Smooth muscle cell (in vitro differentiated cells): ENCODE data around the gene MAP3K19. TPM values are rescaled to one million over a fixed set of nuclear protein-coding genes. Genes with fewer than 3 reads are reported as not detected.
"Not testable (repeated sequence)": the region's sequence is repeated elsewhere in the genome, so short reads cannot be mapped to it uniquely, and the experiment has no call there.

Experiments used
- DNase-seq: peaks from one replicate; lab custom pipeline; 2025; ENCODE audit not compliant: unreplicated experiment; lab: John Stamatoyannopoulos, UW
- H2AFZ ChIP-seq: fragments of 200-600 bp; sonication (generic); 2 replicates; pipeline ENCODE4 v1.6.0; 2016; ENCODE audit warnings: antibody characterized with exemption, low read depth, mild to moderate bottlenecking
- H3F3A ChIP-seq: fragments of 200-600 bp; sonication (generic); 2 replicates; pipeline ENCODE4 v1.6.0; 2017; ENCODE audit warnings: antibody characterized with exemption, low read depth
- H3K27ac ChIP-seq: fragments of 200-600 bp; sonication (generic); 2 replicates; pipeline ENCODE4 v1.5.1; 2016; ENCODE audit warnings: low read depth, mild to moderate bottlenecking
- H3K27me3 ChIP-seq: fragments of 200-600 bp; sonication (generic); 2 replicates; pipeline ENCODE4 v1.6.1; 2016; ENCODE audit warnings: low read depth, mild to moderate bottlenecking
- H3K36me3 ChIP-seq: fragments of 200-600 bp; sonication (generic); 2 replicates; pipeline ENCODE4 v1.5.1; 2016; ENCODE audit warnings: low read depth
- H3K4me1 ChIP-seq: fragments of 200-600 bp; sonication (generic); 2 replicates; pipeline ENCODE4 v1.5.1; 2016; ENCODE audit warnings: low read depth
- H3K4me2 ChIP-seq: fragments of 200-600 bp; sonication (generic); 2 replicates; pipeline ENCODE4 v1.6.0; 2016; ENCODE audit warnings: mild to moderate bottlenecking
- H3K4me3 ChIP-seq: fragments of 200-600 bp; sonication (generic); 2 replicates; pipeline ENCODE4 v1.5.1; 2016; ENCODE audit warnings: mild to moderate bottlenecking
- H3K79me2 ChIP-seq: fragments of 200-600 bp; sonication (generic); 2 replicates; pipeline ENCODE4 v1.6.0; 2016; ENCODE audit warnings: low read depth, mild to moderate bottlenecking
- H3K9ac ChIP-seq: fragments of 200-600 bp; sonication (generic); 2 replicates; pipeline ENCODE4 v1.6.0; 2016; ENCODE audit warnings: low read depth
- H3K9me3 ChIP-seq: fragments of 200-600 bp; sonication (generic); replicated peaks from 2 replicates; pipeline ENCODE4 v1.5.1; 2016; ENCODE audit warnings: low read depth
- H4K20me1 ChIP-seq: fragments of 200-600 bp; sonication (generic); 2 replicates; pipeline ENCODE4 v1.6.0; 2016; ENCODE audit warnings: low read depth
- CTCF ChIP-seq: fragments of 200-600 bp; sonication (generic); IDR thresholded peaks from 2 replicates; pipeline ENCODE4 v1.5.1; 2017; ENCODE audit warnings: borderline replicate concordance, mild to moderate bottlenecking, antibody characterized with exemption; ENCODE audit not compliant: insufficient read depth, poor library complexity, severe bottlenecking
- WGBS: methylation state at CpG from one replicate; pipeline ENCODE4 v1.1.7; 2016; ENCODE audit warnings: low lambda C conversion rate; 5-methylcytosine and 5-hydroxymethylcytosine counted together
- polyA plus RNA-seq: library from polyadenylated mRNA; unstranded; fragments of >200 nt; fragmentation: Nextera tagmentation; extraction: Ambion mirVana; gene quantifications from 2 replicates; pipeline ENCODE4 v1.2.1, GENCODE V29; 2016
- total RNA-seq: library from RNA; depleted of rRNA; stranded (reverse); fragments of >200 nt; gene quantifications from 2 replicates; pipeline ENCODE4 v1.2.3, GENCODE V29; 2014

Gene MAP3K19
- total and polyA plus RNA-seq, 2 experiments from 2014 or later: 0.14 TPM; not detected in 1

- H3K4me3 ChIP-seq: no peak overlapping the region
- H3K27me3 ChIP-seq: no peaks in the 10 kb centered on the region
- H3K27ac ChIP-seq: no peak overlapping the region
- DNase-seq: no peak
- no peak for TF ChIP-seq CTCF
- H3K9me3 ChIP-seq: peaks cover 10% of the 10 kb centered on the region
- H3K4me1 ChIP-seq: no peaks in the 10 kb centered on the region
- no peaks in the 10 kb centered on the region for H3F3A ChIP-seq
- H3K36me3 ChIP-seq: no peaks in the 10 kb centered on the region
- no peak overlapping the region for H2AFZ ChIP-seq
- no peak overlapping the region for H3K4me2 ChIP-seq
- no peaks in the 10 kb centered on the region for H4K20me1 ChIP-seq
- no peaks in the 10 kb centered on the region for H3K79me2 ChIP-seq
- 90% methylated on average over 2 of the region's 2 CpGs for WGBS
- H3K9ac ChIP-seq: no peak overlapping the region
Measured at GRCh38 chr2:134973241-134974138, 73.8 kb downstream of the MAP3K19 start.

GRCh38 chr2:134967166-134967565, 80.1 kb downstream of the MAP3K19 start:
- not testable (repeated sequence) for H2AFZ ChIP-seq
- 97% methylated on average over 10 of the region's 10 CpGs for WGBS

GRCh38 chr2:134957477-134957876, 89.8 kb downstream of the MAP3K19 start:
- no peak overlapping the region for H3K4me3 ChIP-seq
- H3K9me3 ChIP-seq: no peaks in the 10 kb centered on the region
- H3K4me1 ChIP-seq: no peaks in the 10 kb centered on the region
- 96% methylated on average over 5 of the region's 5 CpGs for WGBS
- TF ChIP-seq CTCF: no peak
- H3K79me2 ChIP-seq: no peaks in the 10 kb centered on the region
- no peak overlapping the region for H3K9ac ChIP-seq
- H4K20me1 ChIP-seq: peaks cover 50% of the 10 kb centered on the region
- no peaks in the 10 kb centered on the region for H3K27me3 ChIP-seq
- no peak overlapping the region for H3K4me2 ChIP-seq
- H3F3A ChIP-seq: no peaks in the 10 kb centered on the region
- no peak overlapping the region for H2AFZ ChIP-seq
- peaks cover 25% of the 10 kb centered on the region for H3K36me3 ChIP-seq
- H3K27ac ChIP-seq: no peak overlapping the region
- DNase-seq: no peak

More at GRCh38 chr2:134967166-134967565, 80.1 kb downstream of the MAP3K19 start:
- not testable (repeated sequence) for H3K27ac ChIP-seq, H3K27me3 ChIP-seq, H3K4me1 ChIP-seq, H4K20me1 ChIP-seq, H3K36me3 ChIP-seq, H3K4me3 ChIP-seq, H3K4me2 ChIP-seq, H3K9ac ChIP-seq, DNase-seq, H3K9me3 ChIP-seq, H3K79me2 ChIP-seq, H3F3A ChIP-seq

- no peaks in the 10 kb centered on the region for H3K9me3 ChIP-seq
Measured at GRCh38 chr2:134955744-134956143, 91.5 kb downstream of the MAP3K19 start.

More at GRCh38 chr2:134955744-134956143, 91.5 kb downstream of the MAP3K19 start:
- TF ChIP-seq CTCF: no peak
- no peaks in the 10 kb centered on the region for H3K27me3 ChIP-seq
- H3K4me3 ChIP-seq: no peak overlapping the region
- 0% methylated on average over 1 of the region's 1 CpG for WGBS
- DNase-seq: no peak
- no peaks in the 10 kb centered on the region for H3K4me1 ChIP-seq
- peaks cover 1% of the 10 kb centered on the region for H3F3A ChIP-seq
- H3K27ac ChIP-seq: no peak overlapping the region
- peaks cover 4% of the 10 kb centered on the region for H3K79me2 ChIP-seq
- H3K9ac ChIP-seq: no peak overlapping the region
- H3K4me2 ChIP-seq: no peak overlapping the region
- no peak overlapping the region for H2AFZ ChIP-seq
- H3K36me3 ChIP-seq: peaks cover 30% of the 10 kb centered on the region
- peaks cover 68% of the 10 kb centered on the region for H4K20me1 ChIP-seq
